Brain microvascular endothelial cell (primary cell): Measurements from ENCODE around the gene TOX3.

Experiments used
- DNase-seq: peaks from one replicate; pipeline ENCODE4 v3.0.0-alpha.2; 2020
- H3K27ac ChIP-seq: fragments of 250-450 bp; sonication (Bioruptor Pico); 2 replicates; pipeline ENCODE4 v1.5.1; 2020; ENCODE audit warnings: mild to moderate bottlenecking, moderate library complexity
- H3K27me3 ChIP-seq: fragments of 250-450 bp; sonication (Bioruptor Pico); replicated peaks from 2 replicates; pipeline ENCODE4 v1.5.1; 2020; ENCODE audit warnings: mild to moderate bottlenecking
- H3K36me3 ChIP-seq: fragments of 250-450 bp; sonication (Bioruptor Pico); replicated peaks from 2 replicates; pipeline ENCODE4 v1.5.1; 2020; ENCODE audit warnings: mild to moderate bottlenecking
- H3K4me3 ChIP-seq: 2 replicates; pipeline ENCODE4 v1.5.1; 2011; ENCODE audit warnings: low read depth, mild to moderate bottlenecking, control low read depth, low read length, moderate library complexity
- in situ Hi-C: cut with HindIII; loops from 2 replicates; pipeline ENCODE4 v1.10.0; 2017; ENCODE audit warnings: low sequenced_read_pairs, low pct_ligation_motif_present
- TF ChIP-seq, protein P1 (sequence below): IDR thresholded peaks from 2 replicates; pipeline ENCODE4 v1.5.1; 2011; ENCODE audit warnings: low read depth, mild to moderate bottlenecking, moderate library complexity, low read length, control low read depth, inconsistent platforms; ENCODE audit errors: missing control alignments

The TOX3 gene

DNA sequence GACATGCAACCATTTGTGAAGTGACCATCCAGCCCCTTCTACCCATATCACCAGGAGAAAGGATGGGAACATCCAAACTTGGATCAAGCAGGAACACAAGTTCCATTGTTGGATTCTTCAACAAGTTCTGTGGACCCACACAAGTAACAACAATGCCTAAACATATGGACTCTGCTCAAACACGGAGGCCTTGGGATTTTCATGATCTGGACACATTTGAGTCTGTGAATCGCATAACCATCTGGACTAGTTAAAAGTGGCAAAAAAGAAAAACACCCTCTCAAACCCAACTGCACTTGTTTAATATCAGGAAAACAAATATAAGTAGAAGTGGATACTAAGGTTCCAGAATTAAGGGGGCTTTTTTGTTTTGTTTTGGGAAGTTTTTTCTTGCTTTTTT lies 70.8 kb downstream of the TOX3 start:
- Histone ChIP-seq H3K4me3 (no peak overlapping the region), H3K27ac (no peak overlapping the region), H3K36me3 (no peaks in the 10 kb centered on the region), H3K27me3 (no peaks in the 10 kb centered on the region)
- DNase-seq = no peak
- in situ Hi-C loops = no loop called here
- TF ChIP-seq, protein P1, sequence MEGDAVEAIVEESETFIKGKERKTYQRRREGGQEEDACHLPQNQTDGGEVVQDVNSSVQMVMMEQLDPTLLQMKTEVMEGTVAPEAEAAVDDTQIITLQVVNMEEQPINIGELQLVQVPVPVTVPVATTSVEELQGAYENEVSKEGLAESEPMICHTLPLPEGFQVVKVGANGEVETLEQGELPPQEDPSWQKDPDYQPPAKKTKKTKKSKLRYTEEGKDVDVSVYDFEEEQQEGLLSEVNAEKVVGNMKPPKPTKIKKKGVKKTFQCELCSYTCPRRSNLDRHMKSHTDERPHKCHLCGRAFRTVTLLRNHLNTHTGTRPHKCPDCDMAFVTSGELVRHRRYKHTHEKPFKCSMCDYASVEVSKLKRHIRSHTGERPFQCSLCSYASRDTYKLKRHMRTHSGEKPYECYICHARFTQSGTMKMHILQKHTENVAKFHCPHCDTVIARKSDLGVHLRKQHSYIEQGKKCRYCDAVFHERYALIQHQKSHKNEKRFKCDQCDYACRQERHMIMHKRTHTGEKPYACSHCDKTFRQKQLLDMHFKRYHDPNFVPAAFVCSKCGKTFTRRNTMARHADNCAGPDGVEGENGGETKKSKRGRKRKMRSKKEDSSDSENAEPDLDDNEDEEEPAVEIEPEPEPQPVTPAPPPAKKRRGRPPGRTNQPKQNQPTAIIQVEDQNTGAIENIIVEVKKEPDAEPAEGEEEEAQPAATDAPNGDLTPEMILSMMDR = no peak

DNA sequence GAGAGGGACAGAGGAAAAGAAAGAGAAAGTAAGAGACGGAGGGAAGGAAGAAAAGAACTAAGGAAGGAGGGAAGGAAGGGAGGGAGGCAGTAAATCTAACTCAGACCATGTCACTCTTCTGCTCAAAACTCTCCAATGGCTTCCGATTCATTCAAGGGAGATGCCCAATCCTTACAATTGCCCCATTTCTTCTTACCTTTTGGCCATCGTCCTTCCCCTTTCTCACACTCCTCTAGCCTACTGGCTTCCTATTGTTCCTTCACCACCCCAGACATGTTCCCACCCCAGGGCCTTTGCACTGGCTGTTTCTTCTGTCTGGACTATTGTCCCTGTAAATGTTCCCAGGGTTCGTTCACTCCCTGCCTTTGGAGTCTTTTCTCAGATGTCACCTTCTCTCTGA lies 72.3 kb downstream of the TOX3 start:
- no peak overlapping the region for H3K4me3 ChIP-seq
- no peak for DNase-seq
- H3K27me3 ChIP-seq = no peaks in the 10 kb centered on the region
- in situ Hi-C loops = no loop called here
- no peak overlapping the region for H3K27ac ChIP-seq
- H3K36me3 ChIP-seq = no peaks in the 10 kb centered on the region
- TF ChIP-seq, protein P1 = no peak

DNA sequence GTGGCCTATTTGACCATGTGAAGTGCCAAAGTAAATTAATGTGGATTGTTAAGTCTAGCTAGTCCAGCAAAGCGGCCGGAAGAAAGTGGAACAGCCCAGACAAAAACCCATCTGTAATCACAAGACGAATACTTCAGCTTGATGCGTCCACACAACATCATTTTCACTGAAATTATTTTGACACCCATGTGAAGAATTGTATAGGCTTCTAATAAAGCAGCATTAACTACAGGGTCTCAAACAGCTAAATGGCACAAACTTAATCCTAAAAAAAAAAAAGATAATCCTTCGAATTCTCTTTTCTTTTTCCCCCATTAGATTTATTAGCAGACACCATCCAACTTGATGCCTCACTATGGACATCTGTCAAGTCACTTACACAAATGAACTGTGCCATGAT lies 73.8 kb downstream of the TOX3 start:
- H3K36me3 ChIP-seq = no peaks in the 10 kb centered on the region
- in situ Hi-C loops = no loop called here
- DNase-seq = no peak
- no peak overlapping the region for H3K4me3 ChIP-seq
- no peak overlapping the region for H3K27ac ChIP-seq
- TF ChIP-seq, protein P1 = no peak
- H3K27me3 ChIP-seq = no peaks in the 10 kb centered on the region

DNA sequence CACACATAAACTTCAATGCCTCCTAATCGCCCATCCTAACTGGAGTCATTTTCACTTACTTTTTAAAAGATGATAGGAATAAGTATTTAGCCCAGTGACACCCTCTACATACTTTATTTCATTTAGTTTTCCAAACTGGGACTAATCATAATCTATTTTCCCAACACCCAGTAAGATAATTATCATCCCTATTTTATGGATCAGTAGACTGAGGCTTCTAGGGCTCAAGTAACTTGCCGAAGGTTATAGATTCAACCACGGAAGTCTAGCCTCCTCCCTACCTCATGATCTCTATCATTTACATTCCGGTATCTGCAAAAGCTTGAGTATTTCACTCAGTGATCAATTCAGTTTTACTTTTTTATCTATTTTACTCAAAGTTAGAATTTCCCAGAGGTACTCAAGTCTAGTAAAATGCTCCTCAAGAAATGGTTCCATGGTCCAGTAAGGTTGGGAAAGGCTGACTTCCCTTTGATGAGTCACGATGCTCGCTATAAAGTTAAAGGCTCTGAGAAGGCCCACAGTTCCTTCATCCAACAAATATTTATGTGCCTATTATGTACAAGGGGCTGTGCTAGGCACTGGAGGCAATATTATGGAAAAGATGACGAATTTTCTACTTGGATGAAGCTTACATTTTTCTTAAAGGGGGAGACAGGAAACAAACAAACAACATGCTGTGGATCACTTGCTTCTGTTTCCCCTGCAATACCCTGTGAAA lies 75.1 kb downstream of the TOX3 start:
- no peak for DNase-seq
- Histone ChIP-seq H3K4me3 (no peak overlapping the region), H3K27me3 (no peaks in the 10 kb centered on the region), H3K36me3 (no peaks in the 10 kb centered on the region), H3K27ac (no peak overlapping the region)
- TF ChIP-seq, protein P1 = no peak
- in situ Hi-C loops = no loop called here

DNA sequence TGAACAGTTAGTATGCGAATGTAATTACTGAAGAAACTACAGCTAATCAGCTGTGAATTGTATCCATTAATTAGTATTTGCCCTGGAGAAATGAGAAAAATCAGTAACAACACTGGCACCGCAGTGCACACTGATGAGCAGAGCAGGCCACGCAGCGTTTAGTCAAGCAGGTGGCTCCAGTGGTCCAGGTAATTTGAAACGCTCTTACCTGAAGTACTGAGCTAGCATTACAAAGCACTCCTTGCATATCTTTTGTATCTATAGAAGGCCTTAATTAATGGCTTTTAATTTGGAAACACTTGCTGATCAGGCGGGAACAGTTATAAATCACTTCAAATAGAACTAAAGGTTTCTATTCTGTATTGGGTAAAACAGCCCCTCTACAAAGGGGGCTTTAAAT lies 76.4 kb downstream of the TOX3 start:
- in situ Hi-C loops = no loop called here
- no peak for DNase-seq
- H3K4me3 ChIP-seq = no peak overlapping the region
- H3K36me3 ChIP-seq = no peaks in the 10 kb centered on the region
- TF ChIP-seq, protein P1 = no peak
- no peaks in the 10 kb centered on the region for H3K27me3 ChIP-seq
- no peak overlapping the region for H3K27ac ChIP-seq

DNA sequence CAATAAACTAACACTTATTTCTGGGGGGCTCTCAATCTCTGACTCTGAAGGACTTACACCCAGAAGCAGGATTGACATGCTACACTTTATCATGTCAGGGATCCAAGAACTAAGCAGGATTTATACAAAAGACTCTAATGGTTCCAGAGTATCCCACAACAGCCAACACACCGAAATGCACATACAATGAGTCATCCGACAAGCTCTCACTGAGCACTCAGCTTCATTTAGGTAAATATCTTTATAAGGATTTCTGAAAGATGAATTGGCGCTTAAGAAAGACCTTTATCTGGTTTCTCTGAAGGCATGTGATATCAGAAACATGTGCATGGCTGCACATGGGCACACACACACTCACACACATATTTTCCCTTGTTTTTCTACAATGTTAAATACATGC lies 77.2 kb downstream of the TOX3 start:
- TF ChIP-seq, protein P1 = no peak
- H3K4me3 ChIP-seq = no peak overlapping the region
- in situ Hi-C loops = no loop called here
- no peak for DNase-seq
- H3K36me3 ChIP-seq = no peaks in the 10 kb centered on the region
- no peak overlapping the region for H3K27ac ChIP-seq
- H3K27me3 ChIP-seq = no peaks in the 10 kb centered on the region
